Vagina (tissue), 2 donors: ENCODE measurements around the gene TMPRSS7. TPM values are rescaled to one million over a fixed set of nuclear protein-coding genes. Genes with fewer than 3 reads are reported as not detected.
"Not testable (repeated sequence)": the region's sequence is repeated elsewhere in the genome, so short reads cannot be mapped to it uniquely, and the experiment has no call there.

Source experiments
- DNase-seq, 2 donors: peaks; one replicate each; pipeline ENCODE4 v3.0.0-alpha.2; 2017; ENCODE audit errors: extremely low spot score in 2 of 2
- H3K27ac ChIP-seq: fragments of 200-600 bp; sonication (generic); one replicate; pipeline ENCODE4 v1.5.1; 2019
- H3K27me3 ChIP-seq: fragments of 200-600 bp; sonication (generic); one replicate; pipeline ENCODE4 v1.5.1; 2019
- H3K36me3 ChIP-seq, 2 donors: fragments of 200-600 bp; sonication (generic); one replicate each; pipeline ENCODE4 v1.5.1; 2017 to 2019
- H3K4me1 ChIP-seq: fragments of 200-600 bp; sonication (generic); one replicate; pipeline ENCODE4 v1.5.1; 2019
- H3K4me3 ChIP-seq, 2 donors: fragments of 200-600 bp; sonication (generic); 1 replicate in 1 of 2; 2 replicates in 1 of 2; pipeline ENCODE4 v1.5.1; 2016 to 2019
- H3K9me3 ChIP-seq: fragments of 200-600 bp; sonication (generic); one replicate; pipeline ENCODE4 v1.5.1; 2019
- POLR2A ChIP-seq, 2 donors: fragments of 450-650 bp; IDR thresholded peaks; one replicate each; pipeline ENCODE4 v1.6.1; 2017; ENCODE audit warnings: antibody characterized with exemption in 2 of 2, mild to moderate bottlenecking in 2 of 2, moderate library complexity in 2 of 2
- POLR2AphosphoS5 ChIP-seq, 2 donors: sonication (generic); formaldehyde crosslinking; IDR thresholded peaks; one replicate each; pipeline ENCODE4 v1.9.0; 2017; ENCODE audit warnings: antibody characterized with exemption in 2 of 2, mild to moderate bottlenecking in 2 of 2, low read depth in 1 of 2; ENCODE audit not compliant: insufficient read depth in 1 of 2
- intact Hi-C: fragments of 100-400 bp; cut with DNase I; formaldehyde crosslinking; loops from one replicate; pipeline ENCODE4 v1.15.1; 2023
- total RNA-seq: library from RNA; depleted of rRNA; stranded (reverse); fragments of >200 nt; gene quantifications from one replicate; pipeline ENCODE4 v1.2.3, GENCODE V29; 2016
- TF ChIP-seq, protein P1 (sequence below), 3 experiments: fragments of 450-650 bp in 2 of 3; fragments of 200-600 bp in 1 of 3; sonication (generic) in 1 of 3; IDR thresholded peaks; one replicate each; pipeline ENCODE4 v1.5.1; 2017 to 2019; ENCODE audit warnings: antibody characterized with exemption in 3 of 3, mild to moderate bottlenecking in 2 of 3, moderate library complexity in 2 of 3

The TMPRSS7 gene
- total RNA-seq, 1 donor from 2014 or later, result not detected

DNA sequence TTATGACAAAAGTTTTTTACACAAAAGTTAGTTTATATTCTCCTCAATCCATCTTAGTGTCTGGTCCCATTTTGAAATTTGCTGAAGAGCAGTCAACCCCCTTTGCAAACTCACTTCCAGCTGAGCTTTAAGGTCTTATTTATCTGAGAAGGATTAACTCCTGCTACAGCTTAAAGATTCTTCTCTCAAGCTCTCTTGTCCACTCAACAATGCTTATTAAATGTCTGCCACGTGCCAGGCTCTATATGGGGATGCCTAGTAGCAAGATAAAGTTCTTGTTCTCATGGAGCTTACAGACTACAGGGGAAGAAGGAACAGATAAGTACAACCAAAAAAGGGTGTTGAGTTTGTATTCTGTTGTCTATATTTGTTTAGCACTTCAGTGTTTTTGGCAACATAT is 18.7 kb downstream of the TMPRSS7 start:
- H3K9me3 ChIP-seq, result no peaks in the 10 kb centered on the region
- no peak overlapping the region for H3K27ac ChIP-seq
- H3K4me1 ChIP-seq, result no peaks in the 10 kb centered on the region
- no peak overlapping the region for H3K4me3 ChIP-seq
- intact Hi-C loops, result no loop called here
- no peaks in the 10 kb centered on the region for H3K36me3 ChIP-seq
- no peak for DNase-seq
- no peaks in the 10 kb centered on the region for H3K27me3 ChIP-seq
- TF ChIP-seq POLR2AphosphoS5 (IDR thresholded peaks at IDR 0.05; ENCODE audit: insufficient read depth in 1 of 2, low read depth in 1 of 2) (no peak), POLR2A (IDR thresholded peaks at IDR 0.05) (no peak)
- TF ChIP-seq, protein P1, sequence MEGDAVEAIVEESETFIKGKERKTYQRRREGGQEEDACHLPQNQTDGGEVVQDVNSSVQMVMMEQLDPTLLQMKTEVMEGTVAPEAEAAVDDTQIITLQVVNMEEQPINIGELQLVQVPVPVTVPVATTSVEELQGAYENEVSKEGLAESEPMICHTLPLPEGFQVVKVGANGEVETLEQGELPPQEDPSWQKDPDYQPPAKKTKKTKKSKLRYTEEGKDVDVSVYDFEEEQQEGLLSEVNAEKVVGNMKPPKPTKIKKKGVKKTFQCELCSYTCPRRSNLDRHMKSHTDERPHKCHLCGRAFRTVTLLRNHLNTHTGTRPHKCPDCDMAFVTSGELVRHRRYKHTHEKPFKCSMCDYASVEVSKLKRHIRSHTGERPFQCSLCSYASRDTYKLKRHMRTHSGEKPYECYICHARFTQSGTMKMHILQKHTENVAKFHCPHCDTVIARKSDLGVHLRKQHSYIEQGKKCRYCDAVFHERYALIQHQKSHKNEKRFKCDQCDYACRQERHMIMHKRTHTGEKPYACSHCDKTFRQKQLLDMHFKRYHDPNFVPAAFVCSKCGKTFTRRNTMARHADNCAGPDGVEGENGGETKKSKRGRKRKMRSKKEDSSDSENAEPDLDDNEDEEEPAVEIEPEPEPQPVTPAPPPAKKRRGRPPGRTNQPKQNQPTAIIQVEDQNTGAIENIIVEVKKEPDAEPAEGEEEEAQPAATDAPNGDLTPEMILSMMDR (IDR thresholded peaks at IDR 0.05), result no peak

DNA sequence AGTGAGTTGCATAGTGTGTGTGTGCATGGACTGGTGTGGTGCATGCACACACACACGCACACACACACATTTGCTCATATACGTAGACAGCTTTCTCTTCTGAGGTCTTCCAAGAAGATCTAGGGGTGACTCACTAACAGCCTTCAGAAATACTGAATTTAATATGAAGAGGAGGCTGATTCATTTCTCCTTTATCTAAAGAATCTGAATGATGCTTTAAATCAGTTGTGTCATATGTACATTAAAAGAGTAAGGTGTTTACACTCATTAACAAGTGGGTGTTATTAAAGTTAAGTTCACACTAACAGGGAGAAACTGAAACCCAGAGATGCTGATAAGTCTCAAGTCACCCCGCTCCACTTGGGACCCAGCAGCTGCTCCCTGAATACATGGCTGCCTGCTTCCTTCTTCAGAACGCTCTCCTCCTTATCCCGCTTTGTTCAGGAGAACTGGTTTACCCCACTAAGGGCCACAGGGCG is 22.0 kb downstream of the TMPRSS7 start:
- H3K4me3 ChIP-seq, result no peak overlapping the region
- DNase-seq, result no peak
- H3K27ac ChIP-seq, result no peak overlapping the region
- no peaks in the 10 kb centered on the region for H3K36me3 ChIP-seq
- intact Hi-C loops, result no loop called here
- H3K4me1 ChIP-seq, result no peaks in the 10 kb centered on the region
- H3K27me3 ChIP-seq, result no peaks in the 10 kb centered on the region
- H3K9me3 ChIP-seq, result no peaks in the 10 kb centered on the region
- TF ChIP-seq POLR2A (IDR thresholded peaks at IDR 0.05) (no peak), POLR2AphosphoS5 (IDR thresholded peaks at IDR 0.05; ENCODE audit: insufficient read depth in 1 of 2, low read depth in 1 of 2) (no peak)
- TF ChIP-seq, protein P1 (IDR thresholded peaks at IDR 0.05), result no peak

DNA sequence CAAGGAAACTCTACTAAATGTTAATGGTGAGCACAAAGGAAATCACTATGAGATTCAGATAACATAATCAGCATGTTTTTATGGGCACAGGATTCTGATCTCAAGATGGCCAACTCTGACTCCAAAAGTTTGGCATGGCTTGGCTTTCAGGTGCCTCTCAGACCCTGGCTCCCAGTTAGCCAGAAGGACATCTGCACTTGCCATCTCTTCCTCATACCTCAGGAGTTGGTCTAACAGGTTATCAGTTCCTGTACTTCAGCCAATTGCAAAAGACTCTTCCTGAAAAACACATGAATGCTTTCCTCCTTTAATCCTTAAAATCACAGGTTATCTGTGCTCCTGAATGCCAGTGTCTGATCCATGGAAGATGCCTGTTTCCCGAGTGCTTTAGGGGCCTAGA is 25.0 kb downstream of the TMPRSS7 start:
- TF ChIP-seq POLR2AphosphoS5 (IDR thresholded peaks at IDR 0.05; ENCODE audit: insufficient read depth in 1 of 2, low read depth in 1 of 2), result no peak
- TF ChIP-seq, protein P1 (IDR thresholded peaks at IDR 0.05), result no peak
- no peak for TF ChIP-seq POLR2A (IDR thresholded peaks at IDR 0.05)
- H3K36me3 ChIP-seq, result no peaks in the 10 kb centered on the region
- intact Hi-C loops, result no loop called here
- no peak overlapping the region for H3K4me3 ChIP-seq
- H3K9me3 ChIP-seq, result no peaks in the 10 kb centered on the region
- no peaks in the 10 kb centered on the region for H3K27me3 ChIP-seq
- H3K4me1 ChIP-seq, result no peaks in the 10 kb centered on the region
- no peak for DNase-seq
- H3K27ac ChIP-seq, result no peak overlapping the region

DNA sequence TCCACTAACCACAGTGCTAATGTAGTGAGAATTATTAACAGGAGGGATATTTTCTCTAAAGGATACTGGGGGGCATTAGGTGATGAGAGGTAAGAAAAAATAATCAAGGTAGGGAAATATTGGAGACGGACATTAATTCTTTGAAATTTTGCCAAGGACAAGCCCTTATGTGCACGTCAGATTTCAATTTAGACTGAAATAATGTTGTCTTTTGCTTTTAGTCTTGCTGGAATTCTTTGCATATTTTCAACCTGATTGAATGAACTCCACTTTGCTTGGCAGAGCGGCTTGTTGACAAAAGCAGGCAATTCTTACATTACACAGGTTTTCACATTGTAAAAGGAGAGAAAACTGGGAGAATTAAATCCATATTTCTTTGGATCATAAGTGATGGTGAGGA is 26.6 kb downstream of the TMPRSS7 start:
- DNase-seq, result no peak
- Histone ChIP-seq H3K36me3 (no peaks in the 10 kb centered on the region), H3K4me3 (no peak overlapping the region), H3K9me3 (no peaks in the 10 kb centered on the region), H3K4me1 (no peaks in the 10 kb centered on the region), H3K27me3 (no peaks in the 10 kb centered on the region), H3K27ac (no peak overlapping the region)
- intact Hi-C loops, result no loop called here
- TF ChIP-seq, protein P1 (IDR thresholded peaks at IDR 0.05), result no peak
- no peak for TF ChIP-seq POLR2A (IDR thresholded peaks at IDR 0.05)
- TF ChIP-seq POLR2AphosphoS5 (IDR thresholded peaks at IDR 0.05; ENCODE audit: insufficient read depth in 1 of 2, low read depth in 1 of 2), result no peak

DNA sequence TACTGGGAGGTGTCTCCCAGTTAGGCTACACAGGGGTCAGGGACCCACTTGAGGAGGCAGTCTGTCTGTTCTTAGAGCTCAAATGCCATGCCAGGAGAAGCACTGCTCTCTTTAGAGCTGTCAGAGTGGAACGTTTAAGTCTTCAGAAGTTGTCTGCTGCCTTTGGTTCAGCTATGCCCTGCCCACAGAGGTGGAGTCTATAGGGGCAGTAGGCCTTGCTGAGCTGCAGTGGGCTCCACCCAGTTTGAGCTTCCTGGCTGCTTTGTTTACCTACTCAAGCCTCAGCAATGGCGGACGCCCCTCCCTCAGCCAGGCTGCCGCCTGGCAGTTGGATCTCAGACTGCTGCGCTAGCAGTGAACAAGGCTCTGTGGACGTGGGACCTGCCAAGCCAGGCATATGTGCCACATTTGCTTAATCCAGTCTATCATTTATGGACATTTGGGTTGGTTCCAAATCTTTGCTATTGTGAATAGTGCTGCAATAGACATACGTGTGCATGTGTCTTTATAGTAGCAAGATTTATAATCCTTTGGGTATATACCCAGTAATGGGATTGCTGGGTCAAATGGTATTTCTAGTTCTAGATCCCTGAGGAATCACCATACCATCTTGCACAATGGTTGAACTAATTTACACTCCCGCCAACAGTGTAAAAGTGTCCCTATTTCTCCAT is 38.0 kb downstream of the TMPRSS7 start:
- H3K36me3 ChIP-seq, H3K27me3 ChIP-seq, H3K27ac ChIP-seq, H3K4me3 ChIP-seq, H3K4me1 ChIP-seq, DNase-seq, intact Hi-C loops, H3K9me3 ChIP-seq: not testable (repeated sequence)
- peak in 1 of 2 donors; percentile 22 for TF ChIP-seq POLR2AphosphoS5 (IDR thresholded peaks at IDR 0.05; ENCODE audit: insufficient read depth in 1 of 2, low read depth in 1 of 2)
